ENCODE results near the gene CD300H.

The CD300H gene

DNA sequence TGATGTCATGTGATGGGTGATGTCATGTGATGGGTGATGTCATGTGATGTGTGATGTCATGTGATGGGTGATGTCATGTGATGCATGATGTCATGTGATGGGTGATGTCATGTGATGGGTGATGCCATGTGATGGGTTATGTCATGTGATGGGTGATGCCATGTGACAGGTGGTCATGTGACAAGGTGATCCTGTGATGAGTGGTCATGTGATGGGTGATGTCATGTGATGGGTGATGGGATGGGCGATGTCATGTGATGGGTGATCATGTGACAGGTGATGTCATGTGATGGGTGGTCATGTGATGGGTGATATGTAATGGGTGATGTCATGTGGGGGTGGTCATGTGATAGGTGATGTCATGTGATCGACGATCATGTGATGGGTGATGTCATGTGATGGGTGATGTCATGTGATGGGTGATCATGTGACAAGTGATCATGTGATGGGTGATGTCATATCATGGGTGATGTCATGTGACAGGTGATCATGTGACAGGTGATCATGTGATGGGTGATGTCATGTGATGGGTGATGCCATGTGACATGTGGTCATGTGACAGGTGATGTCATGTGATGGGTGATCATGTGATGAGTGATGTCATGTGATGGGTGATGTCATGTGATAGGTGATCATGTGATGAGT lies 53.2 kb downstream of the CD300H start:
- H3K79me2 ChIP-seq (ENCODE audit: insufficient read depth, low read length) = no peaks in the 10 kb centered on the region
- no peaks in the 10 kb centered on the region for H4K20me1 ChIP-seq (ENCODE audit: insufficient read depth, low read length)
- no peak overlapping the region for H3K4me2 ChIP-seq (ENCODE audit: low read length)
- no peak overlapping the region for H3K9ac ChIP-seq (ENCODE audit: low read length)
- no peaks in the 10 kb centered on the region for H3K36me3 ChIP-seq (ENCODE audit: insufficient read depth, low read length)
- H3K27me3 ChIP-seq (ENCODE audit: insufficient read depth, low read length) = no peaks in the 10 kb centered on the region
- no peaks in the 10 kb centered on the region for H3K4me1 ChIP-seq (ENCODE audit: insufficient read depth, low read length, severe bottlenecking)
- no peak overlapping the region for H2AFZ ChIP-seq (ENCODE audit: low read length)
- no peak overlapping the region for H3K27ac ChIP-seq (ENCODE audit: low read depth, low read length, poor library complexity, severe bottlenecking)
- peaks cover 9% of the 10 kb centered on the region; the same call in 1 of the 2 replicates for H3F3A ChIP-seq (ENCODE audit: insufficient read depth, low read length)
- H3K9me2 ChIP-seq (ENCODE audit: low read depth, low read length) = no peaks in the 10 kb centered on the region
- TF ChIP-seq, protein P1, sequence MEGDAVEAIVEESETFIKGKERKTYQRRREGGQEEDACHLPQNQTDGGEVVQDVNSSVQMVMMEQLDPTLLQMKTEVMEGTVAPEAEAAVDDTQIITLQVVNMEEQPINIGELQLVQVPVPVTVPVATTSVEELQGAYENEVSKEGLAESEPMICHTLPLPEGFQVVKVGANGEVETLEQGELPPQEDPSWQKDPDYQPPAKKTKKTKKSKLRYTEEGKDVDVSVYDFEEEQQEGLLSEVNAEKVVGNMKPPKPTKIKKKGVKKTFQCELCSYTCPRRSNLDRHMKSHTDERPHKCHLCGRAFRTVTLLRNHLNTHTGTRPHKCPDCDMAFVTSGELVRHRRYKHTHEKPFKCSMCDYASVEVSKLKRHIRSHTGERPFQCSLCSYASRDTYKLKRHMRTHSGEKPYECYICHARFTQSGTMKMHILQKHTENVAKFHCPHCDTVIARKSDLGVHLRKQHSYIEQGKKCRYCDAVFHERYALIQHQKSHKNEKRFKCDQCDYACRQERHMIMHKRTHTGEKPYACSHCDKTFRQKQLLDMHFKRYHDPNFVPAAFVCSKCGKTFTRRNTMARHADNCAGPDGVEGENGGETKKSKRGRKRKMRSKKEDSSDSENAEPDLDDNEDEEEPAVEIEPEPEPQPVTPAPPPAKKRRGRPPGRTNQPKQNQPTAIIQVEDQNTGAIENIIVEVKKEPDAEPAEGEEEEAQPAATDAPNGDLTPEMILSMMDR (IDR thresholded peaks at IDR 0.05; ENCODE audit: low read length) = no peak
- no peak for TF ChIP-seq EZH2 (IDR thresholded peaks at IDR 0.05; ENCODE audit: borderline replicate concordance, low read length)
- H3K4me3 ChIP-seq (ENCODE audit: low read depth, low read length, poor library complexity, severe bottlenecking) = no peak overlapping the region
- H3K9me3 ChIP-seq (ENCODE audit: low read length) = no peaks in the 10 kb centered on the region

DNA sequence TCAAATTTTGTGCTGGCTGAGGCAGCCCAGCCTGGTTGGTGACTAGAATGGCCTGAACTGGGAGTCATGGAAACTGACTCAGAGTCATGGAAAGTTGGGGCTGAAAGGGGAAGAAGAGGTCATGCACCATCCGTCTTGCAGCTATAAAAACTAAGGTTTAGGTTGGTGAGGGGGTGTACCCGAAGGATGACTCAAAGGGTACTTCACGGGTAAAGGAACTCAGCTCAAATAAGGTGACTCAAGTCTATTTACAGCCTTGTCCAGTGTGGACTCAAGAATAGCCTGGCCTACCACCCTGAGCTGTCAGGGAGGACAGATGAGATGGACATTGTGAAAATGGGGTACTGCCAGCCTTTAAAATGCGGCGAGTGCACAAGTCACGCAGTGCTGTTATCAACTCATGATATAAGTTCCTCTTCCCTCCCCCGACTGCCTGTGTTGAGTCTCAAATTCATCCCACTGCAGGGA lies 54.7 kb downstream of the CD300H start:
- TF ChIP-seq EZH2 (IDR thresholded peaks at IDR 0.05; ENCODE audit: borderline replicate concordance, low read length) = no peak
- TF ChIP-seq, protein P1 (IDR thresholded peaks at IDR 0.05; ENCODE audit: low read length) = no peak
- H3K4me1 ChIP-seq (ENCODE audit: insufficient read depth, low read length, severe bottlenecking) = no peaks in the 10 kb centered on the region
- H3K27ac ChIP-seq (ENCODE audit: low read depth, low read length, poor library complexity, severe bottlenecking) = no peak overlapping the region
- H3K79me2 ChIP-seq (ENCODE audit: insufficient read depth, low read length) = no peaks in the 10 kb centered on the region
- peaks cover 9% of the 10 kb centered on the region; the same call in 1 of the 2 replicates for H3F3A ChIP-seq (ENCODE audit: insufficient read depth, low read length)
- H2AFZ ChIP-seq (ENCODE audit: low read length) = no peak overlapping the region
- no peaks in the 10 kb centered on the region for H3K9me3 ChIP-seq (ENCODE audit: low read length)
- no peaks in the 10 kb centered on the region for H3K9me2 ChIP-seq (ENCODE audit: low read depth, low read length)
- no peaks in the 10 kb centered on the region for H3K36me3 ChIP-seq (ENCODE audit: insufficient read depth, low read length)
- no peak overlapping the region for H3K4me2 ChIP-seq (ENCODE audit: low read length)
- no peaks in the 10 kb centered on the region for H4K20me1 ChIP-seq (ENCODE audit: insufficient read depth, low read length)
- H3K27me3 ChIP-seq (ENCODE audit: insufficient read depth, low read length) = no peaks in the 10 kb centered on the region
- H3K4me3 ChIP-seq (ENCODE audit: low read depth, low read length, poor library complexity, severe bottlenecking) = no peak overlapping the region
- H3K9ac ChIP-seq (ENCODE audit: low read length) = no peak overlapping the region

DNA sequence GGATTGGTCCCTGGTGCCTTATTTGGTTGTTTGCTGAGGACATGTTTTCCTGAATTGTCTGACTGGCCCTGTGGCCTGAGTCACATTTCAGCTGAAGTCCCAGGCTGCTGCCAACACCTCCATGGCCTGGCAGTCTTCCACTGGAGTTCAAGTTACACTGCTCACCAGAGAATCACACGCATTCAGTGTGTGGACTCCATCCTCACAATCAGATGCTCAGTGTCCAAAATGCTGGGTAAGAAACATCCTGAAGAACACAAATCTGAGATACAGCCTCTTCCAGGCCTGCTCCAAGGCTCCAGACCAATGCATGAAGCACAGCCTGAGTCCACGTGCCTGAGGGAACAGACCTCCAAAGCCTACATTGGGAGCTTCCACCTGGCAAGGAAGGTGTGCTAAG lies 55.3 kb downstream of the CD300H start:
- Histone ChIP-seq H3K27ac (ENCODE audit: low read depth, low read length, poor library complexity, severe bottlenecking) (no peak overlapping the region), H3K4me2 (ENCODE audit: low read length) (no peak overlapping the region), H4K20me1 (ENCODE audit: insufficient read depth, low read length) (no peaks in the 10 kb centered on the region), H3K9ac (ENCODE audit: low read length) (no peak overlapping the region), H3K9me3 (ENCODE audit: low read length) (no peaks in the 10 kb centered on the region), H3K4me3 (ENCODE audit: low read depth, low read length, poor library complexity, severe bottlenecking) (no peak overlapping the region), H3K79me2 (ENCODE audit: insufficient read depth, low read length) (no peaks in the 10 kb centered on the region), H3K36me3 (ENCODE audit: insufficient read depth, low read length) (no peaks in the 10 kb centered on the region), H3K4me1 (ENCODE audit: insufficient read depth, low read length, severe bottlenecking) (no peaks in the 10 kb centered on the region), H3K27me3 (ENCODE audit: insufficient read depth, low read length) (no peaks in the 10 kb centered on the region), H3F3A (ENCODE audit: insufficient read depth, low read length) (peaks cover 9% of the 10 kb centered on the region; the same call in 1 of the 2 replicates), H2AFZ (ENCODE audit: low read length) (no peak overlapping the region), H3K9me2 (ENCODE audit: low read depth, low read length) (no peaks in the 10 kb centered on the region)
- TF ChIP-seq, protein P1 (IDR thresholded peaks at IDR 0.05; ENCODE audit: low read length) = no peak
- no peak for TF ChIP-seq EZH2 (IDR thresholded peaks at IDR 0.05; ENCODE audit: borderline replicate concordance, low read length)
